GM19395 (cell line): ENCODE results near the gene PTPRD.

Source experiments
- ATAC-seq: cut with Tn5 transposase; IDR thresholded peaks from one replicate; pipeline ENCODE4 v1.9.1; 2021; ENCODE audit warnings: mild to moderate bottlenecking, moderate library complexity; ENCODE audit not compliant: unreplicated experiment

Gene PTPRD

GRCh38 chr9:10272830-10273229, 340.0 kb downstream of the PTPRD start:
- ATAC-seq, result no peak

- no peak for ATAC-seq
Measured at GRCh38 chr9:10268531-10269485, 344.0 kb downstream of the PTPRD start.

GRCh38 chr9:10265153-10265631, 347.6 kb downstream of the PTPRD start:
- no peak for ATAC-seq

GRCh38 chr9:10260501-10260900, 352.3 kb downstream of the PTPRD start:
- no peak for ATAC-seq

- ATAC-seq, result no peak
Measured at GRCh38 chr9:10259668-10260067, 353.1 kb downstream of the PTPRD start.

GRCh38 chr9:10255758-10256157, 357.0 kb downstream of the PTPRD start:
- ATAC-seq, result no peak

- no peak for ATAC-seq
Measured at GRCh38 chr9:10254338-10254737, 358.5 kb downstream of the PTPRD start.

GRCh38 chr9:10253341-10253740, 359.5 kb downstream of the PTPRD start:
- ATAC-seq, result no peak

- ATAC-seq, result no peak
Measured at GRCh38 chr9:10252174-10252573, 360.6 kb downstream of the PTPRD start.

GRCh38 chr9:10251490-10251889, 361.3 kb downstream of the PTPRD start:
- ATAC-seq, result no peak

GRCh38 chr9:10250219-10250618, 362.6 kb downstream of the PTPRD start:
- ATAC-seq, result no peak

- ATAC-seq, result no peak
Measured at GRCh38 chr9:10248890-10249289, 363.9 kb downstream of the PTPRD start.

GRCh38 chr9:10242255-10242654, 370.5 kb downstream of the PTPRD start:
- ATAC-seq, result no peak

- no peak for ATAC-seq
Measured at GRCh38 chr9:10238087-10238486, 374.7 kb downstream of the PTPRD start.

GRCh38 chr9:10237584-10237983, 375.2 kb downstream of the PTPRD start:
- no peak for ATAC-seq

GRCh38 chr9:10236161-10236560, 376.6 kb downstream of the PTPRD start:
- no peak for ATAC-seq

- ATAC-seq, result no peak
Measured at GRCh38 chr9:10235376-10235775, 377.4 kb downstream of the PTPRD start.

GRCh38 chr9:10232352-10232930, 380.4 kb downstream of the PTPRD start:
- ATAC-seq, result no peak

- ATAC-seq, result peak; percentile 83
Measured at GRCh38 chr9:10230512-10230911, 382.3 kb downstream of the PTPRD start.

- no peak for ATAC-seq
Measured at GRCh38 chr9:10228082-10228481, 384.7 kb downstream of the PTPRD start.

- ATAC-seq, result no peak
Measured at GRCh38 chr9:10226996-10227395, 385.8 kb downstream of the PTPRD start.

GRCh38 chr9:10212702-10213101, 400.1 kb downstream of the PTPRD start:
- ATAC-seq, result no peak
